KMS-11 (cell line): Measurements from ENCODE around the gene TMEM108.

Experiments
- H2AFZ ChIP-seq: fragments of 200-600 bp; sonication (generic); 2 replicates; pipeline ENCODE4 v1.6.1; 2016; ENCODE audit warnings: antibody characterized with exemption, mixed run types, low read depth
- H3K27ac ChIP-seq: fragments of 200-600 bp; sonication (generic); 2 replicates; pipeline ENCODE4 v1.6.1; 2016; ENCODE audit warnings: mild to moderate bottlenecking, mixed run types
- H3K27me3 ChIP-seq: fragments of 200-600 bp; sonication (generic); 2 replicates; pipeline ENCODE4 v1.6.1; 2017; ENCODE audit warnings: mild to moderate bottlenecking, low read depth, mixed run types, moderate library complexity; ENCODE audit not compliant: insufficient read depth
- H3K36me3 ChIP-seq: fragments of 200-600 bp; sonication (generic); 2 replicates; pipeline ENCODE4 v1.6.1; 2017; ENCODE audit warnings: mild to moderate bottlenecking, mixed run types; ENCODE audit not compliant: insufficient read depth
- H3K4me1 ChIP-seq: fragments of 200-600 bp; sonication (generic); 2 replicates; pipeline ENCODE4 v1.6.1; 2016; ENCODE audit warnings: mild to moderate bottlenecking, low read depth, mixed run types; ENCODE audit not compliant: poor library complexity, severe bottlenecking
- H3K4me2 ChIP-seq: fragments of 200-600 bp; sonication (generic); 2 replicates; pipeline ENCODE4 v1.7.0; 2016; ENCODE audit warnings: mild to moderate bottlenecking, mixed run types
- H3K4me3 ChIP-seq: fragments of 200-600 bp; sonication (generic); IDR thresholded peaks from 2 replicates; pipeline ENCODE4 v1.6.1; 2017; ENCODE audit warnings: low read depth, low read length, mixed read lengths; ENCODE audit not compliant: insufficient read depth
- H3K79me2 ChIP-seq: fragments of 200-600 bp; sonication (generic); 2 replicates; pipeline ENCODE4 v1.6.1; 2016; ENCODE audit warnings: low read depth, mixed run types; ENCODE audit not compliant: insufficient read depth
- H3K9ac ChIP-seq: fragments of 200-600 bp; sonication (generic); 2 replicates; pipeline ENCODE4 v1.6.1; 2016; ENCODE audit warnings: mild to moderate bottlenecking, mixed run types
- H4K20me1 ChIP-seq: fragments of 200-600 bp; sonication (generic); 2 replicates; pipeline ENCODE4 v1.6.1; 2016; ENCODE audit warnings: mild to moderate bottlenecking, mixed run types; ENCODE audit not compliant: insufficient read depth
- TF ChIP-seq, protein P1 (sequence below): fragments of 200-600 bp; sonication (generic); conservative IDR thresholded peaks from 2 replicates; pipeline ENCODE4 v1.6.1; 2017; ENCODE audit warnings: low read depth, mild to moderate bottlenecking, antibody characterized with exemption, low read length, moderate library complexity, mixed read lengths

TMEM108 gene

DNA sequence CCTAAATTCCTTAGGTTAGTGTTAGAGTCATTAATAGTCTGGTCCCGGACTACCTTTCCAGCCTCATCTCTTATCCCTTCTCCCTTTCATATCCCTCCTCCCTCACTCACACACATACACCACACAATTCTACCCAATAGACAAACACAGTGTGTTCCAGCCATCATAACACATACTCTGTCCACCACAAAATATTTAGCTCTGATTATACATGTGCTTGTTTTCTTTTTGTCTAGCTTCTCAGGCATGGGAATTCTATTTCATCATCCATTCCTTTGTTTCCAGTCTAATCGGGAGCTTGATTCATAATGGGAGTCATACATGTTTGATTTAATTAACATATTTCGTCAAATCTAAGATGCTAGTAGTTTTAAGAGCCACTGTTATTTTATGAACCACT, 199.8 kb downstream of the TMEM108 start:
- no peaks in the 10 kb centered on the region for H4K20me1 ChIP-seq
- H3K4me2 ChIP-seq, result no peak overlapping the region
- no peaks in the 10 kb centered on the region for H3K27me3 ChIP-seq
- no peak overlapping the region for H3K4me3 ChIP-seq
- H2AFZ ChIP-seq, result no peak overlapping the region
- no peaks in the 10 kb centered on the region for H3K79me2 ChIP-seq
- H3K36me3 ChIP-seq, result no peaks in the 10 kb centered on the region
- H3K9ac ChIP-seq, result no peak overlapping the region
- TF ChIP-seq, protein P1, sequence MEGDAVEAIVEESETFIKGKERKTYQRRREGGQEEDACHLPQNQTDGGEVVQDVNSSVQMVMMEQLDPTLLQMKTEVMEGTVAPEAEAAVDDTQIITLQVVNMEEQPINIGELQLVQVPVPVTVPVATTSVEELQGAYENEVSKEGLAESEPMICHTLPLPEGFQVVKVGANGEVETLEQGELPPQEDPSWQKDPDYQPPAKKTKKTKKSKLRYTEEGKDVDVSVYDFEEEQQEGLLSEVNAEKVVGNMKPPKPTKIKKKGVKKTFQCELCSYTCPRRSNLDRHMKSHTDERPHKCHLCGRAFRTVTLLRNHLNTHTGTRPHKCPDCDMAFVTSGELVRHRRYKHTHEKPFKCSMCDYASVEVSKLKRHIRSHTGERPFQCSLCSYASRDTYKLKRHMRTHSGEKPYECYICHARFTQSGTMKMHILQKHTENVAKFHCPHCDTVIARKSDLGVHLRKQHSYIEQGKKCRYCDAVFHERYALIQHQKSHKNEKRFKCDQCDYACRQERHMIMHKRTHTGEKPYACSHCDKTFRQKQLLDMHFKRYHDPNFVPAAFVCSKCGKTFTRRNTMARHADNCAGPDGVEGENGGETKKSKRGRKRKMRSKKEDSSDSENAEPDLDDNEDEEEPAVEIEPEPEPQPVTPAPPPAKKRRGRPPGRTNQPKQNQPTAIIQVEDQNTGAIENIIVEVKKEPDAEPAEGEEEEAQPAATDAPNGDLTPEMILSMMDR, result no peak
- H3K27ac ChIP-seq, result no peak overlapping the region
- no peaks in the 10 kb centered on the region for H3K4me1 ChIP-seq

DNA sequence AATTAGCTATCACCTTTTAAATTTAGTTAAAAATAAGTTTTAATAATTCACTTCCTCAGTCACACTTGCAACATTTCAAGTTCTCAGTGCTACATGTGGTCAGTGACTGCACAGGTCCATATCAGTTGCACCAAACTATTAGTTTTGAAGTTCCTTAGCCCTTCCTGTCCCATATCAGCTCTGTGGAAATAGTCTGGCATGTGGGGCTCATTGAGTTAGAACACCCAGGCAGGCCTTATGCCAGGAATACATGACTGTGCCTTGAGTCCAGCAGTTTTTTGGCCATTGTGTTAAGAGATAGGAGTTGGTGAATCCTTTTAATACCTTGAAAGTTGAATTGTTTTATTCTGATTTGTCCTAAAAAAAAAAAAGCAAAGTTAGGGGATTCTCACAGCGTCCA, 207.9 kb downstream of the TMEM108 start:
- TF ChIP-seq, protein P1, result no peak
- no peak overlapping the region for H3K4me3 ChIP-seq
- no peak overlapping the region for H3K27ac ChIP-seq
- no peak overlapping the region for H3K4me2 ChIP-seq
- no peaks in the 10 kb centered on the region for H3K4me1 ChIP-seq
- H3K36me3 ChIP-seq, result no peaks in the 10 kb centered on the region
- H2AFZ ChIP-seq, result no peak overlapping the region
- H3K9ac ChIP-seq, result no peak overlapping the region
- H3K79me2 ChIP-seq, result no peaks in the 10 kb centered on the region
- H3K27me3 ChIP-seq, result no peaks in the 10 kb centered on the region
- H4K20me1 ChIP-seq, result no peaks in the 10 kb centered on the region

DNA sequence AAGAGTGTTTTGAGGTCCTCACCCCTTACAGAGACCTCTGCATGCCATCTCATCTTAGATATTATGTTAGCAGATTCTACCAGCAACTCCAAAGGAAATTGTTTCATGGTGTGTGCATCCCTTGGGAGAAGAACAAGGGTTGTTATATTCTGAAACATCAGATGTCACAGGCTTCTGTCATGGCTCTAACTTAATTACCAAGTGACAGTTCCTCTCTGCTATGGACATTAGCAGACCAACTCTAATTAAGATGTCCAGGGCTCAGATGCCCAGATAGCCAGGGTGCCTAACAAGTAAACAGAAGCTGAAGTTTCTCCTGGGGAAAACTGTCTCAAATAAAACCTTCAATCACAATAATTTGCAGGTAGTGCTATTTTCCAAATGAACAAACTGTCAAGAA, 208.6 kb downstream of the TMEM108 start:
- Histone ChIP-seq H2AFZ (no peak overlapping the region), H3K36me3 (no peaks in the 10 kb centered on the region), H3K27me3 (no peaks in the 10 kb centered on the region), H3K4me2 (no peak overlapping the region), H4K20me1 (no peaks in the 10 kb centered on the region), H3K79me2 (no peaks in the 10 kb centered on the region), H3K27ac (no peak overlapping the region), H3K4me3 (no peak overlapping the region), H3K4me1 (no peaks in the 10 kb centered on the region), H3K9ac (no peak overlapping the region)
- TF ChIP-seq, protein P1, result no peak

DNA sequence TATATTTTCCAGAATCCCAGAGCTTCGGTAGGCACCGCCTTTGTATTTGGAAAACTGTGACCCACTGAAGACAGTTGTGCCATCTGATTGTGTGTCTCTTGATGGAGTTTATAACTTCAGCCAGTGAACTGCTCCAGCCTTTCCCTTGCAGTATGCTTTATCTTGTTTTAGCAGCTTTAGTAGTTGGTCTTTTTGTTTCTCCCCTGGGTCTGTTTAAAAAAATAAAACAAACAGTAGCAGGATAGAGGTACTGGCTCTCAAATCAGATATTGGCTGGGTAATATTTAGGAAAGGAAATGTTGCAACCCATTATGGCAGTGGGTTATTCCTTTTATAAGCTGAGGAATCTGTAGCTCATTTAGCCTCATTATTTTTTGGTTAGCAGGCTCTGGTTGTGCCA, 210.2 kb downstream of the TMEM108 start:
- Histone ChIP-seq H2AFZ (no peak overlapping the region), H3K9ac (no peak overlapping the region), H3K36me3 (no peaks in the 10 kb centered on the region), H3K4me3 (no peak overlapping the region), H4K20me1 (no peaks in the 10 kb centered on the region), H3K27ac (no peak overlapping the region), H3K4me1 (no peaks in the 10 kb centered on the region), H3K4me2 (no peak overlapping the region), H3K79me2 (no peaks in the 10 kb centered on the region), H3K27me3 (no peaks in the 10 kb centered on the region)
- TF ChIP-seq, protein P1, result no peak
